ENCODE measurements around the gene ESYT3.

- TF ChIP-seq, protein P1, sequence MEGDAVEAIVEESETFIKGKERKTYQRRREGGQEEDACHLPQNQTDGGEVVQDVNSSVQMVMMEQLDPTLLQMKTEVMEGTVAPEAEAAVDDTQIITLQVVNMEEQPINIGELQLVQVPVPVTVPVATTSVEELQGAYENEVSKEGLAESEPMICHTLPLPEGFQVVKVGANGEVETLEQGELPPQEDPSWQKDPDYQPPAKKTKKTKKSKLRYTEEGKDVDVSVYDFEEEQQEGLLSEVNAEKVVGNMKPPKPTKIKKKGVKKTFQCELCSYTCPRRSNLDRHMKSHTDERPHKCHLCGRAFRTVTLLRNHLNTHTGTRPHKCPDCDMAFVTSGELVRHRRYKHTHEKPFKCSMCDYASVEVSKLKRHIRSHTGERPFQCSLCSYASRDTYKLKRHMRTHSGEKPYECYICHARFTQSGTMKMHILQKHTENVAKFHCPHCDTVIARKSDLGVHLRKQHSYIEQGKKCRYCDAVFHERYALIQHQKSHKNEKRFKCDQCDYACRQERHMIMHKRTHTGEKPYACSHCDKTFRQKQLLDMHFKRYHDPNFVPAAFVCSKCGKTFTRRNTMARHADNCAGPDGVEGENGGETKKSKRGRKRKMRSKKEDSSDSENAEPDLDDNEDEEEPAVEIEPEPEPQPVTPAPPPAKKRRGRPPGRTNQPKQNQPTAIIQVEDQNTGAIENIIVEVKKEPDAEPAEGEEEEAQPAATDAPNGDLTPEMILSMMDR (IDR thresholded peaks at IDR 0.05) = no peak
- TF ChIP-seq POLR2A (IDR thresholded peaks at IDR 0.05) = no peak
Observed at GRCh38 chr3:138460536-138461205, 26.3 kb downstream of the ESYT3 start.

Data from right lobe of liver (tissue), 4 donors.